OCI-LY3 (cell line): ENCODE results near the gene PPFIBP2.
A peak's percentile ranks its signal among the peaks of the same experiment; 100 is the strongest.

Experiments used
- H2AFZ ChIP-seq: fragments of 200-600, 300-600 bp; shearing (Covaris generic); 2 replicates; pipeline ENCODE4 v1.6.0; 2014; ENCODE audit warnings: antibody characterized with exemption, low read depth, low read length
- H3K27ac ChIP-seq: fragments of 200-600, 300-600 bp; sonication (generic); 2 replicates; pipeline ENCODE4 v1.5.1; 2014; ENCODE audit warnings: mild to moderate bottlenecking, low read length, moderate library complexity, mixed read lengths
- H3K27me3 ChIP-seq: fragments of 200-600, 300-600 bp; sonication (generic); 2 replicates; pipeline ENCODE4 v1.6.1; 2014; ENCODE audit warnings: low read depth, low read length, mixed read lengths
- H3K36me3 ChIP-seq: fragments of 200-600, 300-600 bp; sonication (generic); replicated peaks from 2 replicates; pipeline ENCODE3; 2014; ENCODE audit warnings: low read depth, low read length, mixed read lengths
- H3K4me1 ChIP-seq: fragments of 300-600, 200-600 bp; sonication (generic); 2 replicates; pipeline ENCODE4 v1.6.1; 2014; ENCODE audit warnings: low read length, mixed read lengths
- H3K4me2 ChIP-seq: fragments of 200-600, 300-600 bp; sonication (generic); 2 replicates; pipeline ENCODE4 v1.6.1; 2014; ENCODE audit warnings: low read length, mixed read lengths
- H3K4me3 ChIP-seq: fragments of 300-600, 200-600 bp; sonication (generic); 2 replicates; pipeline ENCODE4 v1.5.1; 2014; ENCODE audit warnings: antibody characterized with exemption, mild to moderate bottlenecking, low read length, moderate library complexity
- H3K79me2 ChIP-seq: fragments of 300-600, 200-600 bp; shearing (Covaris generic); 2 replicates; pipeline ENCODE4 v1.6.1; 2014; ENCODE audit warnings: mild to moderate bottlenecking, low read length, mixed read lengths
- H3K9ac ChIP-seq: fragments of 300-600, 200-600 bp; shearing (Covaris generic); 2 replicates; pipeline ENCODE4 v1.6.0; 2014; ENCODE audit warnings: mild to moderate bottlenecking, low read length, moderate library complexity
- H3K9me3 ChIP-seq: fragments of 200-600, 300-600 bp; shearing (Covaris generic); 2 replicates; pipeline ENCODE4 v1.6.1; 2014; ENCODE audit warnings: low read length, mixed read lengths; ENCODE audit not compliant: insufficient read depth
- H4K20me1 ChIP-seq: fragments of 200-600, 300-600 bp; sonication (generic); 2 replicates; pipeline ENCODE4 v1.6.1; 2016; ENCODE audit warnings: low read length, mixed read lengths; ENCODE audit not compliant: insufficient read depth
- CTCF ChIP-seq: fragments of 200-600, 300-600 bp; sonication (generic); IDR thresholded peaks from 2 replicates; pipeline ENCODE4 v1.5.1; 2014; ENCODE audit warnings: antibody characterized with exemption, low read length, low read depth
- EZH2phosphoT487 ChIP-seq: fragments of 200-600 bp; shearing (Covaris generic); IDR thresholded peaks from 2 replicates; pipeline ENCODE4 v1.6.1; 2018; ENCODE audit warnings: antibody characterized with exemption, mixed run types, low read depth

The PPFIBP2 gene

GRCh38 chr11:7520981-7521487 lies 7.2 kb downstream of the PPFIBP2 start:
- peak overlapping the region; percentile 92 for H3K9ac ChIP-seq
- TF ChIP-seq EZH2phosphoT487 (no peak), CTCF (no peak)
- H3K27me3 ChIP-seq: no peaks in the 10 kb centered on the region

GRCh38 chr11:7522121-7522520 lies 8.3 kb downstream of the PPFIBP2 start:
- peak overlapping the region; percentile 51; the same call in 1 of the 2 replicates for H3K9ac ChIP-seq
- H4K20me1 ChIP-seq: peaks cover 38% of the 10 kb centered on the region
- TF ChIP-seq EZH2phosphoT487 (no peak), CTCF (no peak)
- H3K27me3 ChIP-seq: no peaks in the 10 kb centered on the region
- peak overlapping the region; percentile 96 for H3K27ac ChIP-seq
- peaks cover 34% of the 10 kb centered on the region for H3K36me3 ChIP-seq
- H3K4me2 ChIP-seq: peak overlapping the region; percentile 95
- peaks cover 92% of the 10 kb centered on the region for H3K79me2 ChIP-seq
- H3K4me1 ChIP-seq: peaks cover 74% of the 10 kb centered on the region
- peak overlapping the region; percentile 78; the same call in 1 of the 2 replicates for H3K4me3 ChIP-seq
- H2AFZ ChIP-seq: no peak overlapping the region
- H3K9me3 ChIP-seq: no peaks in the 10 kb centered on the region

More at GRCh38 chr11:7520981-7521487, 7.2 kb downstream of the PPFIBP2 start:
- H3K36me3 ChIP-seq: peaks cover 38% of the 10 kb centered on the region
- H3K4me2 ChIP-seq: peak overlapping the region; percentile 95
- H3K4me1 ChIP-seq: peaks cover 81% of the 10 kb centered on the region
- H3K9me3 ChIP-seq: no peaks in the 10 kb centered on the region
- H3K4me3 ChIP-seq: peak overlapping the region; percentile 78
- H3K79me2 ChIP-seq: peaks cover 92% of the 10 kb centered on the region
- H3K27ac ChIP-seq: peak overlapping the region; percentile 96
- H2AFZ ChIP-seq: no peak overlapping the region
- peaks cover 37% of the 10 kb centered on the region for H4K20me1 ChIP-seq

GRCh38 chr11:7522546-7522945 lies 8.7 kb downstream of the PPFIBP2 start:
- Histone ChIP-seq H3K9me3 (no peaks in the 10 kb centered on the region), H4K20me1 (peaks cover 42% of the 10 kb centered on the region), H3K9ac (peak overlapping the region; percentile 51; the same call in 1 of the 2 replicates), H3K4me3 (peak overlapping the region; percentile 78; the same call in 1 of the 2 replicates), H3K27me3 (no peaks in the 10 kb centered on the region), H2AFZ (no peak overlapping the region), H3K4me1 (peaks cover 74% of the 10 kb centered on the region), H3K4me2 (peak overlapping the region; percentile 95), H3K36me3 (peaks cover 34% of the 10 kb centered on the region), H3K27ac (no peak overlapping the region), H3K79me2 (peaks cover 92% of the 10 kb centered on the region)
- TF ChIP-seq CTCF: no peak
- no peak for TF ChIP-seq EZH2phosphoT487

GRCh38 chr11:7523416-7524210 lies 9.8 kb downstream of the PPFIBP2 start:
- Histone ChIP-seq H3K4me2 (peak overlapping the region; percentile 95), H4K20me1 (peaks cover 53% of the 10 kb centered on the region), H3K9me3 (no peaks in the 10 kb centered on the region), H2AFZ (no peak overlapping the region), H3K27me3 (no peaks in the 10 kb centered on the region), H3K27ac (no peak overlapping the region), H3K36me3 (peaks cover 34% of the 10 kb centered on the region), H3K4me1 (peaks cover 75% of the 10 kb centered on the region), H3K4me3 (no peak overlapping the region), H3K79me2 (peaks cover 92% of the 10 kb centered on the region), H3K9ac (no peak overlapping the region; the same call in 1 of the 2 replicates)
- no peak for TF ChIP-seq EZH2phosphoT487
- no peak for TF ChIP-seq CTCF
